K562 (cell line): ENCODE results near the gene GPR149. TPM values are rescaled to one million over a fixed set of nuclear protein-coding genes. Genes with fewer than 3 reads are reported as not detected.
A peak's percentile ranks its signal among the peaks of the same experiment; 100 is the strongest.

Experiments
- BHLHE40 ChIP-seq: IDR thresholded peaks from 2 replicates; pipeline ENCODE4 v1.6.1; 2011; ENCODE audit warnings: low read length, improper control_type of control experiment
- BRD4 ChIP-seq: fragments of 200-600 bp; sonication (generic); IDR thresholded peaks from 2 replicates; pipeline ENCODE4 v1.6.1; 2017; ENCODE audit warnings: inconsistent platforms
- CBX1 ChIP-seq: sonication (generic); IDR thresholded peaks from 2 replicates; pipeline ENCODE4 v1.6.1; 2016; ENCODE audit warnings: antibody characterized with exemption, low read depth, mild to moderate bottlenecking
- CXXC5 ChIP-seq: fragments of 250-450 bp; sonication (Bioruptor Pico); IDR thresholded peaks from 2 replicates; pipeline ENCODE4 v1.8.0; 2022; ENCODE audit warnings: inconsistent platforms, mild to moderate bottlenecking, moderate library complexity
- EGR1 ChIP-seq: fragments of 450-650 bp; conservative IDR thresholded peaks from 2 replicates; pipeline ENCODE4 v1.6.1; 2017; ENCODE audit warnings: mild to moderate bottlenecking
- ESRRB ChIP-seq: fragments of 250-450 bp; sonication (Bioruptor Pico); IDR thresholded peaks from 2 replicates; pipeline ENCODE4 v1.5.0; 2020; ENCODE audit warnings: mild to moderate bottlenecking, moderate library complexity, borderline replicate concordance
- IRF1 ChIP-seq: sonication (generic); formaldehyde crosslinking; IDR thresholded peaks from 2 replicates; pipeline ENCODE4 v1.8.0; 2022; ENCODE audit warnings: missing genetic modification reagents, mild to moderate bottlenecking, borderline replicate concordance
- KDM5B ChIP-seq: fragments of 200-600 bp; sonication (generic); IDR thresholded peaks from 2 replicates; pipeline ENCODE4 v1.6.1; 2012; ENCODE audit warnings: low read depth, mild to moderate bottlenecking, moderate library complexity, low read length, control low read depth, inconsistent platforms; ENCODE audit not compliant: insufficient replicate concordance
- L3MBTL2 ChIP-seq: fragments of 450-650 bp; IDR thresholded peaks from 2 replicates; pipeline ENCODE4 v1.6.1; 2016; ENCODE audit warnings: mild to moderate bottlenecking, moderate library complexity
- NUFIP1 ChIP-seq: fragments of 450-650 bp; IDR thresholded peaks from 2 replicates; pipeline ENCODE4 v1.6.1; 2018; ENCODE audit not compliant: partially characterized antibody
- PKNOX1 ChIP-seq: fragments of 450-650 bp; IDR thresholded peaks from 2 replicates; pipeline ENCODE4 v1.6.1; 2016
- RFX5 ChIP-seq: IDR thresholded peaks from 2 replicates; pipeline ENCODE4 v1.6.1; 2011; ENCODE audit warnings: low read depth, mild to moderate bottlenecking, improper control_type of control experiment, low read length
- SMAD1 ChIP-seq: fragments of 150-350 bp; IDR thresholded peaks from 2 replicates; pipeline ENCODE4 v1.6.1; 2014; ENCODE audit warnings: low read length, low read depth; ENCODE audit not compliant: partially characterized antibody
- STAT5B ChIP-seq: fragments of 250-450 bp; sonication (Bioruptor Pico); IDR thresholded peaks from 2 replicates; pipeline ENCODE4 v1.8.0; 2021; ENCODE audit warnings: mild to moderate bottlenecking, inconsistent platforms
- ZNF282 ChIP-seq: sonication (generic); formaldehyde crosslinking; IDR thresholded peaks from 2 replicates; pipeline ENCODE4 v1.8.1; 2023; ENCODE audit warnings: missing genetic modification reagents
- ZNF830 ChIP-seq: fragments of 250-450 bp; sonication (Bioruptor Pico); IDR thresholded peaks from 2 replicates; pipeline ENCODE4 v1.5.0; 2021; ENCODE audit warnings: mild to moderate bottlenecking
- polyA plus RNA-seq, 8 experiments: library from polyadenylated mRNA; depleted of rRNA in 4 of 8; stranded (reverse) in 5 of 8; unstranded in 3 of 8; fragments of >200 nt; fragmentation: Nextera tagmentation in 2 of 8; fragmentation: Illumina TruSeq in 1 of 8; extraction: Ambion mirVana in 2 of 8; extraction: Trizol in 1 of 8; gene quantifications; 2 replicates each; pipeline versions ENCODE4 v1.2.1 to v1.2.3, GENCODE V29; 2011 to 2014; ENCODE audit warnings: inconsistent platforms in 1 of 8, missing spikeins in 1 of 8
- total RNA-seq, 7 experiments: library from RNA; depleted of rRNA in 6 of 7; stranded (reverse); fragments of >200 nt in 6 of 7; fragmentation: Illumina TruSeq in 2 of 7; extraction: Trizol in 2 of 7; gene quantifications; 2 replicates each; pipeline versions ENCODE4 v1.2.1 to v1.2.3, GENCODE V29; 2011 to 2021; ENCODE audit warnings: low replicate concordance in 1 of 7
- TF ChIP-seq, protein P1 (sequence below): fragments of 450-650 bp; IDR thresholded peaks from 2 replicates; pipeline ENCODE4 v1.7.1; 2018; ENCODE audit warnings: mild to moderate bottlenecking, low read depth; ENCODE audit not compliant: partially characterized antibody
- TF ChIP-seq, protein P2 (sequence below): IDR thresholded peaks from 3 replicates; pipeline ENCODE4 v1.6.1; 2011; ENCODE audit warnings: borderline replicate concordance, mild to moderate bottlenecking, moderate library complexity; ENCODE audit not compliant: insufficient read length; ENCODE audit errors: extremely low read depth

Gene GPR149
- total and polyA plus RNA-seq, 9 of the 15 experiments (the other 6 are each of a cell fraction or from before 2014, with no cell fraction given) = not detected

GRCh38 chr3:154323891-154324738 lies 105.9 kb downstream of the GPR149 start, which contains the start of gene DHX36 (continued):
- TF ChIP-seq, protein P1, sequence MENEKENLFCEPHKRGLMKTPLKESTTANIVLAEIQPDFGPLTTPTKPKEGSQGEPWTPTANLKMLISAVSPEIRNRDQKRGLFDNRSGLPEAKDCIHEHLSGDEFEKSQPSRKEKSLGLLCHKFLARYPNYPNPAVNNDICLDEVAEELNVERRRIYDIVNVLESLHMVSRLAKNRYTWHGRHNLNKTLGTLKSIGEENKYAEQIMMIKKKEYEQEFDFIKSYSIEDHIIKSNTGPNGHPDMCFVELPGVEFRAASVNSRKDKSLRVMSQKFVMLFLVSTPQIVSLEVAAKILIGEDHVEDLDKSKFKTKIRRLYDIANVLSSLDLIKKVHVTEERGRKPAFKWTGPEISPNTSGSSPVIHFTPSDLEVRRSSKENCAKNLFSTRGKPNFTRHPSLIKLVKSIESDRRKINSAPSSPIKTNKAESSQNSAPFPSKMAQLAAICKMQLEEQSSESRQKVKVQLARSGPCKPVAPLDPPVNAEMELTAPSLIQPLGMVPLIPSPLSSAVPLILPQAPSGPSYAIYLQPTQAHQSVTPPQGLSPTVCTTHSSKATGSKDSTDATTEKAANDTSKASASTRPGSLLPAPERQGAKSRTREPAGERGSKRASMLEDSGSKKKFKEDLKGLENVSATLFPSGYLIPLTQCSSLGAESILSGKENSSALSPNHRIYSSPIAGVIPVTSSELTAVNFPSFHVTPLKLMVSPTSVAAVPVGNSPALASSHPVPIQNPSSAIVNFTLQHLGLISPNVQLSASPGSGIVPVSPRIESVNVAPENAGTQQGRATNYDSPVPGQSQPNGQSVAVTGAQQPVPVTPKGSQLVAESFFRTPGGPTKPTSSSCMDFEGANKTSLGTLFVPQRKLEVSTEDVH = peak; percentile 88
- TF ChIP-seq ZNF830 (CRISPR knock-in tag) (no peak), ESRRB (CRISPR knock-in tag) (no peak), ZNF282 (CRISPR knock-in tag) (no peak), BRD4 (peak; percentile 84), BHLHE40 (peak; percentile 26; the same call in 1 of the 2 replicates), PKNOX1 (peak; percentile 85), EGR1 (peak; percentile 48; the same call in 1 of the 2 replicates), SMAD1 (peak; percentile 58), L3MBTL2 (0 out of 2 replicates have a peak, but pooled peaks have one; percentile 26), STAT5B (CRISPR knock-in tag) (no peak), NUFIP1 (no peak), RFX5 (0 out of 2 replicates have a peak, but pooled peaks have one; percentile 26), IRF1 (CRISPR knock-in tag) (no peak), CXXC5 (peak; percentile 67), CBX1 (0 out of 2 replicates have a peak, but pooled peaks have one; percentile 57), KDM5B (peak; percentile 90)
- TF ChIP-seq, protein P2, sequence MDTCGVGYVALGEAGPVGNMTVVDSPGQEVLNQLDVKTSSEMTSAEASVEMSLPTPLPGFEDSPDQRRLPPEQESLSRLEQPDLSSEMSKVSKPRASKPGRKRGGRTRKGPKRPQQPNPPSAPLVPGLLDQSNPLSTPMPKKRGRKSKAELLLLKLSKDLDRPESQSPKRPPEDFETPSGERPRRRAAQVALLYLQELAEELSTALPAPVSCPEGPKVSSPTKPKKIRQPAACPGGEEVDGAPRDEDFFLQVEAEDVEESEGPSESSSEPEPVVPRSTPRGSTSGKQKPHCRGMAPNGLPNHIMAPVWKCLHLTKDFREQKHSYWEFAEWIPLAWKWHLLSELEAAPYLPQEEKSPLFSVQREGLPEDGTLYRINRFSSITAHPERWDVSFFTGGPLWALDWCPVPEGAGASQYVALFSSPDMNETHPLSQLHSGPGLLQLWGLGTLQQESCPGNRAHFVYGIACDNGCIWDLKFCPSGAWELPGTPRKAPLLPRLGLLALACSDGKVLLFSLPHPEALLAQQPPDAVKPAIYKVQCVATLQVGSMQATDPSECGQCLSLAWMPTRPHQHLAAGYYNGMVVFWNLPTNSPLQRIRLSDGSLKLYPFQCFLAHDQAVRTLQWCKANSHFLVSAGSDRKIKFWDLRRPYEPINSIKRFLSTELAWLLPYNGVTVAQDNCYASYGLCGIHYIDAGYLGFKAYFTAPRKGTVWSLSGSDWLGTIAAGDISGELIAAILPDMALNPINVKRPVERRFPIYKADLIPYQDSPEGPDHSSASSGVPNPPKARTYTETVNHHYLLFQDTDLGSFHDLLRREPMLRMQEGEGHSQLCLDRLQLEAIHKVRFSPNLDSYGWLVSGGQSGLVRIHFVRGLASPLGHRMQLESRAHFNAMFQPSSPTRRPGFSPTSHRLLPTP = no peak
